Stimulated activated naive CD8-positive, alpha-beta T cell treated with anti-CD3 and anti-CD28 coated beads, Interleukin-15, amount 100 ng/mL, for 72 hours (primary cell): Measurements from ENCODE around the gene TICAM2.
"Not testable (repeated sequence)": the region's sequence is repeated elsewhere in the genome, so short reads cannot be mapped to it uniquely, and the experiment has no call there.

ENCODE experiments used
- ATAC-seq: fragments of 150-1000 bp; cut with Tn5 transposase; 2 replicates; pipeline ENCODE4 v1.10.0; 2021; ENCODE audit warnings: mild to moderate bottlenecking, moderate library complexity
- DNase-seq, 2 donors: peaks; one replicate each; pipeline ENCODE4 v3.0.0; 2021 to 2022
- H3K27ac Mint-ChIP-seq, 2 donors: one replicate each; pipeline ENCODE4 v1.8.0; 2022; ENCODE audit warnings: mild to moderate bottlenecking in 2 of 2, mixed read lengths in 2 of 2, moderate library complexity in 2 of 2
- H3K27me3 Mint-ChIP-seq: one replicate; pipeline ENCODE4 v1.8.0; 2022; ENCODE audit warnings: mixed read lengths
- H3K4me1 Mint-ChIP-seq: one replicate; pipeline ENCODE4 v1.8.0; 2022; ENCODE audit warnings: mild to moderate bottlenecking, mixed read lengths
- H3K4me3 Mint-ChIP-seq, 2 donors: one replicate each; pipeline ENCODE4 v1.8.0; 2022; ENCODE audit warnings: mild to moderate bottlenecking in 2 of 2, mixed read lengths in 2 of 2, moderate library complexity in 1 of 2
- H3K9me3 Mint-ChIP-seq, 2 donors: one replicate each; pipeline ENCODE4 v1.8.0; 2022; ENCODE audit warnings: mixed read lengths in 2 of 2

The TICAM2 gene, protein sequence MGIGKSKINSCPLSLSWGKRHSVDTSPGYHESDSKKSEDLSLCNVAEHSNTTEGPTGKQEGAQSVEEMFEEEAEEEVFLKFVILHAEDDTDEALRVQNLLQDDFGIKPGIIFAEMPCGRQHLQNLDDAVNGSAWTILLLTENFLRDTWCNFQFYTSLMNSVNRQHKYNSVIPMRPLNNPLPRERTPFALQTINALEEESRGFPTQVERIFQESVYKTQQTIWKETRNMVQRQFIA

DNA sequence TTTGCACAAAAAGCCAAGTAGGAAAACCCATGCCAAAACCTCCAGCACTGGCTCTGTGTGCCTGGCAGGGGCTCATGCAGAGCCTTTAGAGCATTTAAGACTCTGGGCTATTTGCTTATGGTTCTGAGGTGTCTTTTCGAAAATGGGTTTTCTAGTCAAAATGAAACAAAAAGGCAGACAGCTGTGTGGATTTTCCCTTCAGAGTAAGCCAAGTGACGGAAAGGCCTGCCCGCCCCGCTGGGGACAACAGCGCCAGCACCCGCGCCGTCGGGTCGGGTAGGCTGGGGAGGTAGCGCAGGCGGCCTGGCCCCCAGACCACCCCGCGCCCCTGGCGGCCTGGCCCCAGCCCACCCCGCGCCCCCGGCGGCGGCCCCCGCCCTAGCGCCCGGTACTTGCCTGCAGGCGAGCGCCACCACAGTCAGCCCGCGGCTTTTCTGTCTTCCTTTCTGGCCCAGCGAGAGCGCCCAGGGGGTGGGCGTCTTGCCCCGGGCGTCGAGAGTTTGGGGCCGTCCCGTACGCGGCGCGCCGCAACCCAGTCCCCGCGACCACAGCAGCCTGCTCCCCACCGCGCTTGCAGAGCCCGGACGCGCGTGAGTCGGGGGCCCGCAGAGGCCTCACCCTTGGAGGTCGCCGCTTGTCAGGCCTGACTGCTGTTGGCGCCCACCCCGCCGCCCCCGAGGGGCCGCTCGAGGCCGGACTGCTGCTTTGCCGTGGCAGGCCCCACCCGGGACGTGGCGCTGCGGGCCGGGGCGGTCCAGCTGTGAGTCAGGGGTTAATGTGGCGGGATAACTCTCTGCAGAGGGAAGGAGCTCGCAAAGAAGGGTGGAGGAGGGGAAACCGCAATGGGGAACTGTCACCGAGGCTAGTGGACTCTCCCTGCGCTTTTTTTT lies at the start of gene TICAM2:
Gene TICAM2, minus strand, starts transcription at position 779 of the 890 bp plus-strand sequence. CDS start 21,223 bp downstream, outside the sequence.
- DNase-seq = peak; percentile 68 to 79
- Mint-ChIP-seq H3K27me3 (no peaks in the 10 kb centered on the region), H3K4me3 (peak within 1 kb of the TSS; percentile 57 to 59), H3K4me1 (peaks cover 47% of the 10 kb centered on the region), H3K27ac (peak within 1 kb of the TSS in 1 of 2 donors; percentile 63), H3K9me3 (no peaks in the 10 kb centered on the region)
- peak; percentile 93 for ATAC-seq

DNA sequence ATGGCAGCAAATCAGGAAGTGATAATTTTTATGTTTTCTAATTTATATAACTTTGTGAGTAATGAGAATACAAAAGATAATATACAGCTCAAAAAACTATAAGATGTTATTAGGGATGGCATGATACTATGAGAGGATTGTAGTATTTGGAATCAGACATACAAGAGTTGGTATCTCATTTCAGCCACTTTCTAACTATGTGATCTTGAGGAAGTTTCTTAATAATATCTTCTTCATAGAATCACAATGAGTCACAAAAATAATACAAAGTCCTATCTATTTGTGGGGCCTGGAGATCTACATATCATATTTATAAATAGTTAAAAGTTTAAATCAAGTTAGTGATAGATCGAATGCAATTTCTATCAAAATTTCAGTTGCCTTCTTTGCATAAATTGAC lies 47.3 kb upstream of the TICAM2 start:
- Mint-ChIP-seq H3K27me3 (peaks cover 21% of the 10 kb centered on the region), H3K27ac (no peak overlapping the region), H3K9me3 (no peaks in the 10 kb centered on the region), H3K4me1 (no peaks in the 10 kb centered on the region), H3K4me3 (no peak overlapping the region)
- DNase-seq = no peak
- ATAC-seq = no peak

DNA sequence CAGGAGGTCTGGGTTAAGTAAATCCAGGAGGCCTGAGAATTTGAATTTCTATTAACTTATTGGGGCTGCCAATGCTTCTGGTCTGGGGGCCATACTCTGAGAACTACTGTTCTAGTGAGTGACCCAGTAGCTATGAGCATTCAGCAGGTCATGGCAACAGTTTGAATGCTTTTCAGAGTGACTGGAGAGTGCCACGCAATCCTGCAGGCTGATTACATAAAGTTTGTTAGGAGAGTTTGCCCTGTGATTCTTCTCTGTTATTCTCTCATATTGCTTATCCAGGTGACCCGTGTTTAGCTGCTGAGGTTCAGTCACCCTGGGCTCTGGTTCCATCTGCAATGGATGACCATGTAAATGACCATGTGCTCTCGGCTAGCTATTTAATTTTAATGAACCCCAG lies 45.8 kb upstream of the TICAM2 start:
- no peak for DNase-seq
- Mint-ChIP-seq H3K4me1 (no peaks in the 10 kb centered on the region), H3K27ac (no peak overlapping the region), H3K9me3 (no peaks in the 10 kb centered on the region), H3K4me3 (no peak overlapping the region), H3K27me3 (peaks cover 32% of the 10 kb centered on the region)
- no peak for ATAC-seq

DNA sequence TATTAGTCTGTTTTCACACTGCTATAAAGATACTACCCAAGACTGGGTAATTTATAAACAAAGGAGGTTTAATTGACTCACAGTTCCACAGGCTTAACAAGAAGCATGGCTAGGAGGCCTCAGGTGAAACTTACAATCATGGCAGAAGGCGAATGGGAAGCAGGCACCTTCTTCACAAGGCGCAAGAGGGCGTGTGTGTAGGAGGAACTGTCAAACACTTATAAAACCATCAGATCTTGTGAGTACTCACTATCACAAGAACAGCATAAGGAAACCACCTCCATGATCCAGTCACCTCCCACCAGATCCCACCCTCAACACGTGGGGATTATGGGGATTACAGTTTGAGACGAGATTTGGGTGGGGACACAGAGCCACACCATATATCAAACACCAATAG lies 43.1 kb upstream of the TICAM2 start:
- H3K27ac Mint-ChIP-seq, H3K4me3 Mint-ChIP-seq: not testable (repeated sequence)

DNA sequence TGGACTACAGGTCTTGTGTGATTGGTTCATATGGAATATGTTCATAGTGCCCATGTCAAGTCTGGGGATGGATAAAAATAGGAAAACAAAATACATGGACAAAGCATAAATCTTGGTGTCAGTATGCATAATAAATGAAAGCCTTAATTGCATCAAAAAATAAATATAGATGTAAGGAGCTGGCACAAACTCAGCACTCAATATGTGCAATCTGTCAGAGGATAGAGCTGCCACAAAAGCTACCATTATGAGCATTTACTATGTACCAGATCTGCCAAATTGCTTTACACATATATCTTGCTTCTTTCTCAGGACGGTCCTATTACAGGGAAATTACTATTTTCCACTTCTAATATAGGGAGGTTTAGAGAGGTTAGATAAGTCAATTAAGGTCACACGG lies 41.8 kb upstream of the TICAM2 start:
- ATAC-seq (no peak), DNase-seq (no peak)
- Mint-ChIP-seq H3K4me3 (no peak overlapping the region), H3K27ac (no peak overlapping the region), H3K27me3 (peaks cover 51% of the 10 kb centered on the region), H3K4me1 (peaks cover 10% of the 10 kb centered on the region), H3K9me3 (no peaks in the 10 kb centered on the region)

More for the DNA sequence above, 43.1 kb upstream of the TICAM2 start:
- not testable (repeated sequence) for H3K4me1 Mint-ChIP-seq, DNase-seq, H3K9me3 Mint-ChIP-seq, ATAC-seq
- H3K27me3 Mint-ChIP-seq = peaks cover 41% of the 10 kb centered on the region

DNA sequence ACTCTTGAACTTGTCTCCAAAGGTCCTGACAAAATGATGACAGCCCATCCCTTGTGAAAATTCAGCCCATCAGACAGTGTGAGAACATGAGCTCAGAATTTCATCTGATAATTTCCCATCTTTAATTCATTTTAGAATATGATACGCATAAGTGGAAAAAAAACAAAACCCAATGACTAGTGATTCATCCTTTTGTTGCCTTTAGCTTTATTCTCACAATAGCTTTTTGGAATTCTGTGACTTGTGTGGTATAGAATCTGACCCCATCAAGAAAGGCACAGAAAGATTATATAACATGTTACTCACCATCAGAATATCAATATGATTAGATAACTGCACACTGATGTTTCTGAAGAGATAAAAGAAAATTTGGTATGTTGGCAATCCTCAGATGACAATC lies 39.7 kb upstream of the TICAM2 start:
- DNase-seq = no peak
- Mint-ChIP-seq H3K4me3 (no peak overlapping the region), H3K27me3 (peaks cover 51% of the 10 kb centered on the region), H3K27ac (no peak overlapping the region), H3K4me1 (peaks cover 26% of the 10 kb centered on the region), H3K9me3 (no peaks in the 10 kb centered on the region)
- ATAC-seq = no peak

DNA sequence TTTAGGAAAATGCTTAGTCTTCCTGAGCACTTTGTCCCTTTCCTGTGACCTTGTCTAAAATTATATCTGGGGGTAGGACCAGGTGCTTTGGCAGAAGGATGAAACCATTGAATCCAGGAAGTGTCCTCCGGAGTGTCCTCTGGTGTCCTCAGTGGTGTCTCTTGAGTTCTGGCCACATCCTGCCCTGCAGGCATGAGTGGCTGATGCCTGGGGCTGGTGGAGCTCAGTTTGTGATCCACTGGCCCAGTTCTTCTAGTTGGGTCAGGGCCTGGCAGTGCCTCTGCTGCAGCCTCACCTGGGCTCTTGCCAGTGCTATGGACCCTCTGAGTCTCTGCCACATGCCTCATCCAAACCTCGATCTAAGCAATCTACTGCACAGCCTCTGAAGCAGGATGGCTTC lies 38.0 kb upstream of the TICAM2 start:
- no peak for DNase-seq
- Mint-ChIP-seq H3K9me3 (no peaks in the 10 kb centered on the region), H3K4me3 (no peak overlapping the region), H3K27ac (peak overlapping the region in 1 of 2 donors; percentile 27), H3K4me1 (peaks cover 42% of the 10 kb centered on the region), H3K27me3 (peaks cover 48% of the 10 kb centered on the region)
- no peak for ATAC-seq

DNA sequence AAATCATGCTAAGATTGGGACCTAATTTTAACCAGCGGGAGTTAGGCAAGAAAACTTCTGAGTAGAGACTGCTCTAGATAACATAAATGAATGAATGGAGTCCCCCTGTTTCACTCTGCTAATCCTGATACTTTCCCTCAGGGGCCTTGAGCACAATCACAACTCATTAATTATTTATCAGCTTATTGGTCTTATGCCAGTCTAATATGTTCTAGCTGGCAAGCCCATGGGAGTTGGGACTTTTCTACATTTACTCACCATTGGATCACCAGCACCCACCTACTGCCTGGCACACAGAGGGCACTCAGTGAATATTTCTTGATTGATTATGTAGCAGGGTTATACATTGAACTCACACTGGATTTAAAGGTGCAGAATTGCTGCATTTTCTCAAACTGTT lies 37.1 kb upstream of the TICAM2 start:
- ATAC-seq (no peak), DNase-seq (no peak)
- Mint-ChIP-seq H3K9me3 (no peaks in the 10 kb centered on the region), H3K27ac (no peak overlapping the region), H3K27me3 (peaks cover 40% of the 10 kb centered on the region), H3K4me3 (no peak overlapping the region), H3K4me1 (peaks cover 48% of the 10 kb centered on the region)

DNA sequence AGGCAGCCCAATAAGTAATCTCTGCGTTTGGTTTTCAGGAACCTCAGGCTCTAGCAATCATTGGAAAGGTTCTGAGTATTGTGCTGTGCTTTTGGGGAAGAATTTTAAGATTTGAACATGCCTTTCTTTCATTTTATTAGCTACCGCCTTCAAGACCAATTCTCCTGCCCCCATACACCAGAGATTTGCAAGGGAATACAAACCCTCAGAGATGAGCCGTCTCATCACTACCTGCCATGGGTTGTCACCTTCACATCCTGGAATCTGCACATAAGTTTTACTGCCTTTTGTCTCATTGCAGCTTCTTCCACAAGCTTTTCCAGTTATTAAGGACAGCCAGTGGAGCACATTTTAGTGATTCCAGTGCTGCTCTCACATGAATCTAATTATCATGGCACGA lies 35.2 kb upstream of the TICAM2 start:
- Mint-ChIP-seq H3K27ac (no peak overlapping the region), H3K27me3 (peaks cover 38% of the 10 kb centered on the region), H3K9me3 (no peaks in the 10 kb centered on the region), H3K4me3 (peak overlapping the region in 1 of 2 donors; percentile 5), H3K4me1 (peaks cover 62% of the 10 kb centered on the region)
- no peak for DNase-seq
- ATAC-seq = no peak

DNA sequence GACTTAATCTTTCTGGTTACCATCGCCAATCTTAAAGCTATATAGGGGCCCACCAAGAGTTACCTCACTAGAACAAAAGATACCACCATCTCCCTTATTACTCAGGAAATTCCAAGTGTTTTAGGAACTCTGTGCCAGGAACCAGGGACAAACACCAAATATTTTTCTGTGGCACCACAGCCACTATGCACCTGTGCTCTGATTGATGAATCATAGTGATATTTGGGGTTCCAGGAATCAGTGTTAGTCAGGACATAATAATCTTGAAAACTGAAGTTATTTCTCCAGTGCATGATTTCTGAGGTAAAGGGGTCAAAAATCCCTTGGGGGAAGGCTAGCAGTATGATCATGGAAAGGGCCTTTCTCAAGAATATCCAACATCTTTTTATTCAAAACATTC lies 33.7 kb upstream of the TICAM2 start:
- H3K27me3 Mint-ChIP-seq = peaks cover 44% of the 10 kb centered on the region
- H3K4me3 Mint-ChIP-seq = no peak overlapping the region
- DNase-seq (no peak), ATAC-seq (no peak)
- no peak overlapping the region for H3K27ac Mint-ChIP-seq
- H3K9me3 Mint-ChIP-seq = no peaks in the 10 kb centered on the region
- peaks cover 63% of the 10 kb centered on the region for H3K4me1 Mint-ChIP-seq

DNA sequence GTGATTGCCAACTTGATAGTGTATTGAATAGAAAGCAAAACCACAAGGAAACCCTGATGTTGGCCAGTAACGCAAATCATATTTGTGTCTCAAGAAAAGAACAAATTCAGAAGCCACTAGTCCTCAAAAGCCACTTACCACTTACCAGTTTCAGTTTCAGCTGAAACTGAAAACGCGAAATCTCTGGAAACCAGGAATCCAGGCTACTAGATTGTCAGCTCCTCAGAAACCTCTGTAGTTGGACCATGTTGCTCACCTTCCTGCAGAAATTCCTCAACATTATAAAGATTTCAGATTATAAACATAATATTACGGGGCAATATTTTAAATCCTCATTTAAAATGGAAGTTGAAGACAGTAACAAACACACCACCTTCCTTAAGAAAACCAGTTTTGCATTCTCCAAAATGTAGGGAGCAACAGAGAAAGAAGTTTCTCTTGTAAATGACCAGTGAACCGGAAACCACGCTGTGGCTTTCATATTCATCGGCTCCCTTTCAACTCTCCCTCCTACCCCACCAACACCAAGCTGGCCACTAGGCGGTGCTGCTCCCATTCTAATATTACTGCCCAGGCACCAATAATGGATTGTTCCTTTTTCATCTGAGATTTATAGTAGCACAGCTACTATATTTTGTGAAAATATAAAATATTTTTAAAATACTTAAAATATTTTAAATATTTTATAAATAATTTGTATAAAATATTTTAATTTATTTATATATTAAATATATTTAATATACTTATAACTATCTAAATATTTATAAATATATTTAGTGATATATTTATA lies 32.3 kb upstream of the TICAM2 start:
- Mint-ChIP-seq H3K4me3 (peak overlapping the region; percentile 32 to 65), H3K4me1 (peaks cover 52% of the 10 kb centered on the region), H3K9me3 (no peaks in the 10 kb centered on the region), H3K27me3 (peaks cover 29% of the 10 kb centered on the region), H3K27ac (peak overlapping the region in 1 of 2 donors; percentile 42)
- ATAC-seq = peak; percentile 75
- DNase-seq = peak; percentile 77 to 86

DNA sequence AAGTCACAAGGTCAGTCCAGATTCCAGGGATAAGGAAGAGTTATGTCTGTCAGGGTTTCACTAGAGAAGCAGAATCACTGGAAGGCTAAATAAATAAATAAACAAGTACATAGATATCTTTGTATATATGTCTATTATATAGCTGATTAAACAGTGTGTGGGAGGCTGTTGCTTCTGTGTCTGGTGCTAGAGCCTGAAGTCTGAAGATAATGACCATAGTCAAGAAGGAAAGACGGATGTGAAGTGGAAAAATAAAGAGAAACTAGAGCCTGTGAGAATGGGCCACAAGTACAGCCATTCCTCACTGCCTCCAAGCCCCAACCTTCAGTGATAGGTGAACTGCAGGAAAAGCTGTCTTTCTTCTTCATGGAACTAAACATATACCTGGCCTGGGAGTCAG lies 27.6 kb upstream of the TICAM2 start:
- Mint-ChIP-seq H3K9me3 (no peaks in the 10 kb centered on the region), H3K4me3 (no peak overlapping the region), H3K27me3 (peaks cover 16% of the 10 kb centered on the region), H3K27ac (no peak overlapping the region), H3K4me1 (peaks cover 26% of the 10 kb centered on the region)
- no peak for DNase-seq
- ATAC-seq = no peak

DNA sequence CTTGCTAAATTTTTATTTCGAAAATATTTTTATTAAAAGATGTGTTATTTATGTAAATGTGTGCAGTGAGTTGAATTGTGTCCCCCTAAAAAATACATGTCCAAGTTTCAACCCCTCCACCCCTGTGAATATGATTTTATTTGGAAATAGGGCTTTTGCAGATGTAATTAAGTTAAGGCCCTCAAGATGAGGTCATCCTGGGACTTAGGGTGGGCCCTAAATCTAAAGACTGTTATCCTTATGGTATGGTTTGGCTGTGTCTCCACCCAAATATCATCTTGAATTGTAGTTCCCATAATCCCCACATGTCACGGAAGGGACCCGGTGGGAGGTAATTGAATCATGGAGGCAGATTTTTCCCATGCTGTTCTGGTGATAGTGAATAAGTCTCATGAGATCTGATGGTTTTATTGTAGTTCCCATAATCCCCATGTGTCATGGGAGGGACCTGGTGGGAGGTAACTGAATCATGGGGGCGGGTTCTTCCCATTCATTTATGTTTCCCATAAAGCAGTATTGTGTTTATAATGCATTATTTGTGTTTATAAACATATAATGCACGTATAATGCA lies 25.1 kb upstream of the TICAM2 start:
- peaks cover 6% of the 10 kb centered on the region for H3K27me3 Mint-ChIP-seq
- H3K4me1 Mint-ChIP-seq = peaks cover 8% of the 10 kb centered on the region
- no peaks in the 10 kb centered on the region for H3K9me3 Mint-ChIP-seq
- DNase-seq (no peak), ATAC-seq (no peak)
- peak overlapping the region; percentile 14 to 48 for H3K4me3 Mint-ChIP-seq
- no peak overlapping the region for H3K27ac Mint-ChIP-seq

DNA sequence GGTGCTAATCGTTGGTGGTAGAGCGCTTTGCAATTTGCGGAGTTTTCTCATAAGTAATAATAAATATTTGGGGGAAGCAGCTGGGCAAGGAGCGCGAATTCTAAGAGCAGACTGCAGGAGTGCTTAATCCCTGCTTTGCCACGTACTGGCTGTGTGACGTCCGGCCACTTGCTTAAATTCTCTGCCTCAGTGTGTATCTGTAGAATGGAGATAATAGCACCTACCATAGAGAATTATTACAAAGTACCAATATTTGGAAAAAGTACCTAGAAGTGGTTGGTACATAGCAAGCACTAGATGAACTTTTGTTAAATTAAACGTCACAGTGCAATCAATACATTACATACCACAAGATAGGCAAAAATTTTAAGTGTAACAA lies 24.2 kb upstream of the TICAM2 start:
- Mint-ChIP-seq H3K4me3 (no peak overlapping the region), H3K27me3 (no peaks in the 10 kb centered on the region), H3K27ac (peak overlapping the region; percentile 91 to 99), H3K9me3 (no peaks in the 10 kb centered on the region), H3K4me1 (peaks cover 11% of the 10 kb centered on the region)
- DNase-seq (no peak), ATAC-seq (peak; percentile 34)
